Astrocyte (in vitro differentiated cells and primary cell): ENCODE data around the gene RPP25L. TPM values are rescaled to one million over a fixed set of nuclear protein-coding genes. Genes with fewer than 3 reads are reported as not detected.

Experiments
- DNase-seq: peaks from one replicate; pipeline ENCODE4 v3.0.0-alpha.2; 2010; ENCODE audit warnings: low read depth
- FAIRE-seq: peaks from 2 replicates; lab custom pipeline; 2011; peaks lifted over from hg19 to GRCh38; lab: Jason Lieb, UNC
- H2AFZ ChIP-seq: 2 replicates; pipeline ENCODE4 v1.6.0; 2012; ENCODE audit warnings: low read depth, low read length, inconsistent platforms
- H3K27ac ChIP-seq: 2 replicates; pipeline ENCODE4 v1.5.1; 2011; ENCODE audit warnings: low read depth, low read length, inconsistent platforms
- H3K27me3 ChIP-seq: 2 replicates; pipeline ENCODE4 v1.6.0; 2011; ENCODE audit warnings: low read length, inconsistent platforms; ENCODE audit not compliant: insufficient read depth
- H3K36me3 ChIP-seq: 2 replicates; pipeline ENCODE4 v1.5.1; 2011; ENCODE audit warnings: low read length, inconsistent platforms; ENCODE audit not compliant: insufficient read depth
- H3K4me1 ChIP-seq: 2 replicates; pipeline ENCODE4 v1.5.1; 2011; ENCODE audit warnings: low read length, inconsistent platforms; ENCODE audit not compliant: insufficient read depth
- H3K4me2 ChIP-seq: 2 replicates; pipeline ENCODE4 v1.6.0; 2012; ENCODE audit warnings: low read length, inconsistent platforms
- H3K4me3 ChIP-seq: 2 replicates; pipeline ENCODE4 v1.5.1; 2011; ENCODE audit warnings: low read depth, mild to moderate bottlenecking, low read length, inconsistent platforms; ENCODE audit not compliant: insufficient read depth
- H3K79me2 ChIP-seq: 2 replicates; pipeline ENCODE4 v1.6.0; 2012; ENCODE audit warnings: mild to moderate bottlenecking, low read length, inconsistent platforms; ENCODE audit not compliant: insufficient read depth
- H3K9ac ChIP-seq: 2 replicates; pipeline ENCODE4 v1.6.0; 2012; ENCODE audit warnings: mild to moderate bottlenecking, low read length, inconsistent platforms
- H3K9me3 ChIP-seq: 2 replicates; pipeline ENCODE4 v1.5.1; 2012; ENCODE audit warnings: low read depth, mild to moderate bottlenecking, low read length, inconsistent platforms; ENCODE audit not compliant: insufficient read depth
- H4K20me1 ChIP-seq: 2 replicates; pipeline ENCODE4 v1.6.0; 2012; ENCODE audit warnings: low read length, inconsistent platforms; ENCODE audit not compliant: insufficient read depth
- H3K27ac Mint-ChIP-seq: one replicate; pipeline ENCODE4 v1.8.0; 2021; ENCODE audit warnings: mild to moderate bottlenecking, mixed read lengths; ENCODE audit not compliant: unreplicated experiment
- H3K27me3 Mint-ChIP-seq: one replicate; pipeline ENCODE4 v1.8.0; 2021; ENCODE audit warnings: low read depth, mixed read lengths; ENCODE audit not compliant: unreplicated experiment
- H3K36me3 Mint-ChIP-seq: one replicate; pipeline ENCODE4 v1.8.0; 2021; ENCODE audit warnings: low read depth, mixed read lengths; ENCODE audit not compliant: unreplicated experiment
- H3K4me1 Mint-ChIP-seq: one replicate; pipeline ENCODE4 v1.8.0; 2021; ENCODE audit warnings: low read depth, mixed read lengths; ENCODE audit not compliant: unreplicated experiment
- H3K4me3 Mint-ChIP-seq: one replicate; pipeline ENCODE4 v1.8.0; 2021; ENCODE audit warnings: mild to moderate bottlenecking, moderate library complexity, mixed read lengths; ENCODE audit not compliant: unreplicated experiment
- H3K9me3 Mint-ChIP-seq: one replicate; pipeline ENCODE4 v1.8.0; 2021; ENCODE audit warnings: mild to moderate bottlenecking, mixed read lengths; ENCODE audit not compliant: unreplicated experiment
- CTCF ChIP-seq: IDR thresholded peaks from 2 replicates; pipeline ENCODE4 v1.5.1; 2011; ENCODE audit warnings: low read depth, mild to moderate bottlenecking, inconsistent platforms, low read length, moderate library complexity; ENCODE audit not compliant: insufficient read depth
- EZH2 ChIP-seq: IDR thresholded peaks from 2 replicates; pipeline ENCODE4 v1.6.1; 2012; ENCODE audit warnings: mild to moderate bottlenecking, low read length, inconsistent platforms; ENCODE audit not compliant: insufficient read depth
- total RNA-seq: library from RNA; stranded (reverse); gene quantifications from 2 replicates; pipeline ENCODE4 v1.2.1, GENCODE V29; 2021

Gene RPP25L
- total RNA-seq, 1 donor from 2014 or later, result 13.9 TPM

GRCh38 chr9:34606190-34606589 lies 5.7 kb downstream of the RPP25L start:
- Histone ChIP-seq H3K9me3 (no peaks in the 10 kb centered on the region), H3K4me3 (no peak overlapping the region), H3K27ac (no peak overlapping the region), H2AFZ (no peak overlapping the region), H3K79me2 (peaks cover 4% of the 10 kb centered on the region), H3K4me1 (peaks cover 4% of the 10 kb centered on the region), H4K20me1 (peaks cover 8% of the 10 kb centered on the region), H3K36me3 (no peaks in the 10 kb centered on the region), H3K9ac (no peak overlapping the region), H3K4me2 (no peak overlapping the region), H3K27me3 (peaks cover 7% of the 10 kb centered on the region)
- Mint-ChIP-seq H3K36me3 (peaks cover 5% of the 10 kb centered on the region), H3K27me3 (peaks cover 13% of the 10 kb centered on the region), H3K27ac (no peak overlapping the region), H3K4me3 (no peak overlapping the region), H3K4me1 (peaks cover 5% of the 10 kb centered on the region), H3K9me3 (no peaks in the 10 kb centered on the region)
- DNase-seq (no peak), FAIRE-seq (no peak)
- TF ChIP-seq CTCF (no peak), EZH2 (no peak)

- DNase-seq, result peak; percentile 31
- Histone ChIP-seq H3K79me2 (no peaks in the 10 kb centered on the region), H3K9me3 (no peaks in the 10 kb centered on the region), H4K20me1 (peaks cover 5% of the 10 kb centered on the region), H3K9ac (no peak overlapping the region), H3K4me1 (no peaks in the 10 kb centered on the region), H3K27me3 (peaks cover 18% of the 10 kb centered on the region), H3K4me2 (no peak overlapping the region), H3K27ac (no peak overlapping the region), H3K36me3 (no peaks in the 10 kb centered on the region), H3K4me3 (no peak overlapping the region), H2AFZ (no peak overlapping the region)
- peaks cover 30% of the 10 kb centered on the region for H3K27me3 Mint-ChIP-seq
- peaks cover 3% of the 10 kb centered on the region for H3K4me1 Mint-ChIP-seq
- FAIRE-seq, result peak; percentile 73
- H3K4me3 Mint-ChIP-seq, result no peak overlapping the region
- H3K36me3 Mint-ChIP-seq, result no peaks in the 10 kb centered on the region
- H3K9me3 Mint-ChIP-seq, result no peaks in the 10 kb centered on the region
- TF ChIP-seq CTCF (peak; percentile 96), EZH2 (no peak)
- no peak overlapping the region for H3K27ac Mint-ChIP-seq
Measured at GRCh38 chr9:34603610-34604231, 8.2 kb downstream of the RPP25L start.

- Histone ChIP-seq H3K4me2 (no peak overlapping the region), H4K20me1 (peaks cover 5% of the 10 kb centered on the region), H3K27me3 (peaks cover 27% of the 10 kb centered on the region), H3K9me3 (no peaks in the 10 kb centered on the region), H3K79me2 (no peaks in the 10 kb centered on the region), H3K4me1 (no peaks in the 10 kb centered on the region), H3K27ac (no peak overlapping the region), H3K9ac (peak overlapping the region; percentile 23), H2AFZ (no peak overlapping the region), H3K4me3 (no peak overlapping the region), H3K36me3 (no peaks in the 10 kb centered on the region)
- peaks cover 3% of the 10 kb centered on the region for H3K4me1 Mint-ChIP-seq
- H3K27me3 Mint-ChIP-seq, result peaks cover 38% of the 10 kb centered on the region
- H3K9me3 Mint-ChIP-seq, result no peaks in the 10 kb centered on the region
- no peak for FAIRE-seq
- no peak overlapping the region for H3K27ac Mint-ChIP-seq
- no peak for TF ChIP-seq CTCF
- no peak for TF ChIP-seq EZH2
- no peaks in the 10 kb centered on the region for H3K36me3 Mint-ChIP-seq
- H3K4me3 Mint-ChIP-seq, result no peak overlapping the region
- DNase-seq, result no peak
Measured at GRCh38 chr9:34601937-34602573, 9.8 kb downstream of the RPP25L start.
